A549 (cell line): Measurements from ENCODE around the gene DOCK9. TPM values are rescaled to one million over a fixed set of nuclear protein-coding genes. Genes with fewer than 3 reads are reported as not detected.

Experiments
- ATAC-seq, 2 experiments: fragments of 200-7000 bp in 1 of 2; fragments of >200 bp in 1 of 2; cut with Nextera tagmentation in 1 of 2; cut with Tn5 transposase in 1 of 2; 3 replicates each; pipeline versions ENCODE4 v1.8.0 to v1.9.1; 2018 to 2020; ENCODE audit warnings: mild to moderate bottlenecking in 1 of 2, moderate library complexity in 1 of 2
- CTCF ChIA-PET: fragments of 300-600 bp; sonication (Branson Sonifier 250); formaldehyde crosslinking; extraction: SDS; loops from one replicate; lab custom pipeline; 2021; ENCODE audit warnings: antibody characterized with exemption, inconsistent platforms; lab: Yijun Ruan, JAX
- POLR2A ChIA-PET: fragments of 350-600 bp; formaldehyde crosslinking; extraction: SDS; loops from one replicate; lab custom pipeline; 2021; ENCODE audit warnings: antibody characterized with exemption, inconsistent platforms; lab: Yijun Ruan, JAX
- DNase-seq, 2 experiments: peaks; one replicate each; pipeline versions ENCODE4 v3.0.0 to v3.0.0-alpha.2; 2011 to 2016; ENCODE audit warnings: low read depth in 1 of 2, low spot score in 1 of 2
- FAIRE-seq: peaks from 2 replicates; lab custom pipeline; 2011; peaks lifted over from hg19 to GRCh38; lab: Jason Lieb, UNC
- H3K27ac ChIP-seq, 2 experiments: fragments of >200 bp; sonication (Bioruptor Twin); formaldehyde crosslinking; 3 replicates each; pipeline ENCODE4 v1.5.1; 2016 to 2017
- H3K4me1 ChIP-seq: fragments of >200 bp; sonication (Bioruptor Twin); formaldehyde crosslinking; 3 replicates; pipeline ENCODE4 v1.6.1; 2016
- H3K4me2 ChIP-seq: fragments of >200 bp; sonication (Bioruptor Twin); formaldehyde crosslinking; 3 replicates; pipeline ENCODE4 v1.6.1; 2016
- H3K4me3 ChIP-seq: fragments of >200 bp; sonication (Bioruptor Twin); formaldehyde crosslinking; 3 replicates; pipeline ENCODE4 v1.5.1; 2016
- H3K9me3 ChIP-seq: fragments of >200 bp; sonication (Bioruptor Twin); formaldehyde crosslinking; 3 replicates; pipeline ENCODE4 v1.6.1; 2016
- CBX2 ChIP-seq: fragments of 200-600 bp; sonication (generic); IDR thresholded peaks from 2 replicates; pipeline ENCODE4 v1.6.1; 2016; ENCODE audit warnings: low read depth, mild to moderate bottlenecking, borderline replicate concordance
- EP300 ChIP-seq, 2 experiments: fragments of >200 bp; sonication (Bioruptor Twin); formaldehyde crosslinking; IDR thresholded peaks; 2 replicates in 1 of 2; 3 replicates in 1 of 2; pipeline ENCODE4 v1.6.1; 2016 to 2017
- HDAC2 ChIP-seq: fragments of 200-600 bp; sonication (generic); IDR thresholded peaks from 2 replicates; pipeline ENCODE4 v1.6.1; 2016
- MAFK ChIP-seq: fragments of 450-650 bp; IDR thresholded peaks from 2 replicates; pipeline ENCODE4 v1.6.1; 2014; ENCODE audit not compliant: partially characterized antibody
- MAZ ChIP-seq: fragments of 150-350 bp; IDR thresholded peaks from 2 replicates; pipeline ENCODE4 v1.6.1; 2014; ENCODE audit warnings: antibody characterized with exemption, low read depth, low read length, borderline replicate concordance
- NFE2L2 ChIP-seq: fragments of 150-350 bp; conservative IDR thresholded peaks from 2 replicates; pipeline ENCODE4 v1.6.1; 2014; ENCODE audit warnings: low read length
- RAD21 ChIP-seq, 2 experiments: fragments of >200 bp in 1 of 2; sonication (Bioruptor Twin) in 1 of 2; formaldehyde crosslinking in 1 of 2; IDR thresholded peaks in 1 of 2; conservative IDR thresholded peaks in 1 of 2; 2 replicates in 1 of 2; 3 replicates in 1 of 2; pipeline ENCODE4 v1.6.1; 2012 to 2018; ENCODE audit warnings: inconsistent platforms in 1 of 2
- RARB ChIP-seq: fragments of 250-450 bp; sonication (Bioruptor Pico); IDR thresholded peaks from 2 replicates; pipeline ENCODE4 v1.8.0; 2021; ENCODE audit warnings: mild to moderate bottlenecking, moderate library complexity
- RCOR1 ChIP-seq: fragments of 150-350 bp; IDR thresholded peaks from 2 replicates; pipeline ENCODE4 v1.6.1; 2014; ENCODE audit warnings: antibody characterized with exemption, low read length, low read depth
- RFX5 ChIP-seq: fragments of 450-650 bp; IDR thresholded peaks from 2 replicates; pipeline ENCODE4 v1.7.1; 2014; ENCODE audit warnings: antibody characterized with exemption, mild to moderate bottlenecking, moderate library complexity
- SREBF2 ChIP-seq: fragments of 450-650 bp; IDR thresholded peaks from 2 replicates; pipeline ENCODE4 v1.6.1; 2014; ENCODE audit warnings: mild to moderate bottlenecking, moderate library complexity
- USF2 ChIP-seq: fragments of 450-650 bp; IDR thresholded peaks from 2 replicates; pipeline ENCODE4 v1.6.1; 2014; ENCODE audit warnings: antibody characterized with exemption
- ZSCAN20 ChIP-seq: fragments of 250-450 bp; sonication (Bioruptor Pico); IDR thresholded peaks from 2 replicates; pipeline ENCODE4 v1.8.0; 2022; ENCODE audit warnings: mild to moderate bottlenecking, moderate library complexity
- WGBS: methylation state at CpG from one replicate; pipeline ENCODE4 v1.1.6; 2017; ENCODE audit errors: missing lambda C conversion rate; 5-methylcytosine and 5-hydroxymethylcytosine counted together
- polyA minus RNA-seq: library from RNA; depleted of rRNA, polyadenylated mRNA; stranded (reverse); fragments of >200 nt; gene quantifications from 2 replicates; pipeline ENCODE4 v1.2.3, GENCODE V29; 2011; rRNA and poly(A)+ RNA removed
- polyA plus RNA-seq, 4 experiments: library from polyadenylated mRNA; depleted of rRNA in 3 of 4; stranded (reverse); fragments of >200 nt; fragmentation: RNase III in 1 of 4; extraction: RNeasy Plus Mini Kit Qiagen cat#74134 plus additional on column Dnase treatment in 1 of 4; gene quantifications; 2 replicates in 3 of 4; 3 replicates in 1 of 4; pipeline ENCODE4 v1.2.3, GENCODE V29; 2011 to 2017
- TF ChIP-seq, protein P1 (sequence below): IDR thresholded peaks from 2 replicates; pipeline ENCODE4 v1.6.1; 2012; ENCODE audit warnings: low read depth, borderline replicate concordance
- TF ChIP-seq, protein P2 (sequence below): fragments of 150-350 bp; IDR thresholded peaks from 2 replicates; pipeline ENCODE4 v1.6.1; 2014; ENCODE audit warnings: low read depth, mild to moderate bottlenecking, low read length
- TF ChIP-seq, protein P3 (sequence below): fragments of 250-450 bp; sonication (Bioruptor Pico); IDR thresholded peaks from 2 replicates; pipeline ENCODE4 v1.5.0; 2021; ENCODE audit warnings: mild to moderate bottlenecking, moderate library complexity, borderline replicate concordance
- TF ChIP-seq, protein P4 (sequence below): fragments of >200 bp; sonication (Bioruptor Twin); formaldehyde crosslinking; IDR thresholded peaks from 3 replicates; pipeline ENCODE4 v1.6.1; 2016
- TF ChIP-seq, protein P5 (sequence below): IDR thresholded peaks from 2 replicates; pipeline ENCODE4 v1.6.1; 2012

DOCK9 gene
- polyA plus RNA-seq (2011; rRNA removed) (43.9 and 54.8 TPM in 2 replicates), polyA plus RNA-seq (2017; fragmentation: RNase III; extraction: RNeasy Plus Mini Kit Qiagen cat#74134 plus additional on column Dnase treatment) (34.0 to 36.2 TPM (median 34.7 TPM) in 3 replicates), polyA minus RNA-seq (61.2 and 75.1 TPM in 2 replicates)
- 24.0 and 29.5 TPM in 2 replicates for polyA plus RNA-seq (2012; cell fraction: cytosol; rRNA removed)
- polyA plus RNA-seq (2012; cell fraction: nucleus; rRNA removed) = 21.8 and 22.7 TPM in 2 replicates

GRCh38 chr13:98977568-98978265 is at the start of gene DOCK9:
Gene DOCK9 (minus strand): TSS chr13:98978064. CDS start chr13:98977909, 155 bp downstream.
- CTCF ChIA-PET = interaction anchor here (1.3 kb wide), 1 partner anchor 35 kb away, joined by 3 read pairs; no protein-coding TSS in a partner anchor
- POLR2A ChIA-PET = no interaction called here
- Histone ChIP-seq H3K4me1 (peaks cover 4% of the 10 kb centered on the region; the same call in 1 of the 3 replicates), H3K9me3 (no peaks in the 10 kb centered on the region), H3K4me3 (no peak within 1 kb of the TSS), H3K27ac (no peak within 1 kb of the TSS), H3K4me2 (no peak within 1 kb of the TSS)
- no peak for FAIRE-seq
- TF ChIP-seq, protein P1, sequence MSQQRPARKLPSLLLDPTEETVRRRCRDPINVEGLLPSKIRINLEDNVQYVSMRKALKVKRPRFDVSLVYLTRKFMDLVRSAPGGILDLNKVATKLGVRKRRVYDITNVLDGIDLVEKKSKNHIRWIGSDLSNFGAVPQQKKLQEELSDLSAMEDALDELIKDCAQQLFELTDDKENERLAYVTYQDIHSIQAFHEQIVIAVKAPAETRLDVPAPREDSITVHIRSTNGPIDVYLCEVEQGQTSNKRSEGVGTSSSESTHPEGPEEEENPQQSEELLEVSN = no peak
- no peak for TF ChIP-seq RARB (CRISPR knock-in tag)
- no peak for TF ChIP-seq RCOR1
- WGBS = 87% methylated on average over 16 of the region's 16 CpGs
- no peak for DNase-seq
- ATAC-seq = peak in 1 of 2 experiments; percentile 39; a peak in 2 of 6 replicates

- DNase-seq (no peak), ATAC-seq (no peak), FAIRE-seq (no peak)
- POLR2A ChIA-PET = no interaction called here
- peaks cover 7% of the 10 kb centered on the region; the same call in 1 of the 3 replicates for H3K9me3 ChIP-seq
- no peak overlapping the region for H3K4me2 ChIP-seq
- CTCF ChIA-PET = interaction anchor here (0.6 kb wide), 1 partner anchor 119 kb away, joined by 3 read pairs; no protein-coding TSS in a partner anchor
- no peak overlapping the region for H3K27ac ChIP-seq
- 97% methylated on average over 7 of the region's 7 CpGs for WGBS
- peaks cover 17% of the 10 kb centered on the region; the same call in 2 of the 3 replicates for H3K4me1 ChIP-seq
- TF ChIP-seq MAFK = no peak
- TF ChIP-seq RFX5 = no peak
- no peak for TF ChIP-seq ZSCAN20
- TF ChIP-seq MAZ = no peak
- TF ChIP-seq, protein P2, sequence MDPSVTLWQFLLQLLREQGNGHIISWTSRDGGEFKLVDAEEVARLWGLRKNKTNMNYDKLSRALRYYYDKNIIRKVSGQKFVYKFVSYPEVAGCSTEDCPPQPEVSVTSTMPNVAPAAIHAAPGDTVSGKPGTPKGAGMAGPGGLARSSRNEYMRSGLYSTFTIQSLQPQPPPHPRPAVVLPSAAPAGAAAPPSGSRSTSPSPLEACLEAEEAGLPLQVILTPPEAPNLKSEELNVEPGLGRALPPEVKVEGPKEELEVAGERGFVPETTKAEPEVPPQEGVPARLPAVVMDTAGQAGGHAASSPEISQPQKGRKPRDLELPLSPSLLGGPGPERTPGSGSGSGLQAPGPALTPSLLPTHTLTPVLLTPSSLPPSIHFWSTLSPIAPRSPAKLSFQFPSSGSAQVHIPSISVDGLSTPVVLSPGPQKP = no peak
- TF ChIP-seq USF2 = no peak
- TF ChIP-seq, protein P3, sequence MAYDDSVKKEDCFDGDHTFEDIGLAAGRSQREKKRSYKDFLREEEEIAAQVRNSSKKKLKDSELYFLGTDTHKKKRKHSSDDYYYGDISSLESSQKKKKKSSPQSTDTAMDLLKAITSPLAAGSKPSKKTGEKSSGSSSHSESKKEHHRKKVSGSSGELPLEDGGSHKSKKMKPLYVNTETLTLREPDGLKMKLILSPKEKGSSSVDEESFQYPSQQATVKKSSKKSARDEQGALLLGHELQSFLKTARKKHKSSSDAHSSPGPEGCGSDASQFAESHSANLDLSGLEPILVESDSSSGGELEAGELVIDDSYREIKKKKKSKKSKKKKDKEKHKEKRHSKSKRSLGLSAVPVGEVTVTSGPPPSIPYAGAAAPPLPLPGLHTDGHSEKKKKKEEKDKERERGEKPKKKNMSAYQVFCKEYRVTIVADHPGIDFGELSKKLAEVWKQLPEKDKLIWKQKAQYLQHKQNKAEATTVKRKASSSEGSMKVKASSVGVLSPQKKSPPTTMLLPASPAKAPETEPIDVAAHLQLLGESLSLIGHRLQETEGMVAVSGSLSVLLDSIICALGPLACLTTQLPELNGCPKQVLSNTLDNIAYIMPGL = no peak
- no peak for TF ChIP-seq SREBF2
- no peak for TF ChIP-seq EP300 (IDR thresholded peaks at IDR 0.05)
- TF ChIP-seq CBX2 = no peak
- TF ChIP-seq, protein P1 = no peak
- TF ChIP-seq NFE2L2 = no peak
- TF ChIP-seq, protein P4, sequence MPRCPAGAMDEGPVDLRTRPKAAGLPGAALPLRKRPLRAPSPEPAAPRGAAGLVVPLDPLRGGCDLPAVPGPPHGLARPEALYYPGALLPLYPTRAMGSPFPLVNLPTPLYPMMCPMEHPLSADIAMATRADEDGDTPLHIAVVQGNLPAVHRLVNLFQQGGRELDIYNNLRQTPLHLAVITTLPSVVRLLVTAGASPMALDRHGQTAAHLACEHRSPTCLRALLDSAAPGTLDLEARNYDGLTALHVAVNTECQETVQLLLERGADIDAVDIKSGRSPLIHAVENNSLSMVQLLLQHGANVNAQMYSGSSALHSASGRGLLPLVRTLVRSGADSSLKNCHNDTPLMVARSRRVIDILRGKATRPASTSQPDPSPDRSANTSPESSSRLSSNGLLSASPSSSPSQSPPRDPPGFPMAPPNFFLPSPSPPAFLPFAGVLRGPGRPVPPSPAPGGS = no peak
- TF ChIP-seq HDAC2 = no peak
- TF ChIP-seq RAD21 (conservative IDR thresholded peaks at IDR 0.05 in 1 of 2, IDR thresholded peaks at IDR 0.05 in 1 of 2) = no peak
- TF ChIP-seq, protein P5, sequence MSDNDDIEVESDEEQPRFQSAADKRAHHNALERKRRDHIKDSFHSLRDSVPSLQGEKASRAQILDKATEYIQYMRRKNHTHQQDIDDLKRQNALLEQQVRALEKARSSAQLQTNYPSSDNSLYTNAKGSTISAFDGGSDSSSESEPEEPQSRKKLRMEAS = no peak
- H3K4me3 ChIP-seq = no peak overlapping the region
These were observed 49.4 kb upstream of the DOCK9 start for GRCh38 chr13:99027260-99027659.
